IMR-90 (cell line): Measurements from ENCODE around the gene SLC30A7. TPM values are rescaled to one million over a fixed set of nuclear protein-coding genes. Genes with fewer than 3 reads are reported as not detected.

ENCODE experiments used
- ATAC-seq: fragments of 200-7000 bp; cut with Tn5 transposase; 2 replicates; pipeline ENCODE4 v1.9.1; 2020; ENCODE audit warnings: low read depth, mild to moderate bottlenecking, moderate library complexity
- BruUV-seq: library from RNA; stranded (reverse); fragments of 400-500 nt; replicated peaks from 2 replicates; lab custom pipeline; 2021; lab: Mats Ljungman, UMichigan
- CTCF ChIA-PET: fragments of 300-600 bp; formaldehyde crosslinking; extraction: SDS; loops from one replicate; lab custom pipeline; 2021; ENCODE audit warnings: antibody characterized with exemption; lab: Yijun Ruan, JAX
- POLR2A ChIA-PET: fragments of 300-600 bp; sonication (Branson Sonifier 250); formaldehyde crosslinking; loops from one replicate; lab custom pipeline; 2022; ENCODE audit warnings: antibody characterized with exemption; ENCODE audit not compliant: unreplicated experiment; lab: Charles Lee
- DNase-seq: peaks from one replicate; pipeline ENCODE4 v3.0.0; 2013
- H2AFZ ChIP-seq: replicated peaks from 2 replicates; pipeline ENCODE3; 2013; ENCODE audit warnings: low read length, mild to moderate bottlenecking; ENCODE audit not compliant: poor library complexity
- H2AK5ac ChIP-seq: 2 replicates; pipeline ENCODE4 v1.6.1; 2013; ENCODE audit warnings: low read depth, low read length, inconsistent platforms
- H2AK9ac ChIP-seq: replicated peaks from 2 replicates; pipeline ENCODE3; 2013; ENCODE audit warnings: mild to moderate bottlenecking, low read depth, low read length, moderate library complexity; ENCODE audit not compliant: poor library complexity
- H2BK120ac ChIP-seq: 2 replicates; pipeline ENCODE4 v1.6.1; 2013; ENCODE audit warnings: low read depth, low read length, inconsistent platforms
- H2BK15ac ChIP-seq: 3 replicates; pipeline ENCODE4 v1.6.1; 2013; ENCODE audit warnings: low read depth, low read length, inconsistent platforms
- H2BK20ac ChIP-seq: 2 replicates; pipeline ENCODE4 v1.6.1; 2013; ENCODE audit warnings: low read depth, mild to moderate bottlenecking, inconsistent platforms, low read length, moderate library complexity
- H2BK5ac ChIP-seq: 2 replicates; pipeline ENCODE4 v1.6.1; 2013; ENCODE audit warnings: mild to moderate bottlenecking, low read depth, low read length, inconsistent platforms; ENCODE audit not compliant: poor library complexity, severe bottlenecking
- H3K14ac ChIP-seq: replicated peaks from 2 replicates; pipeline ENCODE4 v1.6.1; 2013; ENCODE audit warnings: low read depth, low read length, inconsistent platforms
- H3K18ac ChIP-seq: 2 replicates; pipeline ENCODE4 v1.6.1; 2013; ENCODE audit warnings: low read depth, low read length, control low read depth
- H3K23ac ChIP-seq: 2 replicates; pipeline ENCODE4 v1.6.1; 2013; ENCODE audit warnings: low read depth, low read length, inconsistent platforms
- H3K27ac ChIP-seq: 2 replicates; pipeline ENCODE4 v1.5.1; 2013; ENCODE audit warnings: mild to moderate bottlenecking, control low read depth, low read length; ENCODE audit not compliant: insufficient read depth
- H3K27me3 ChIP-seq: 2 replicates; pipeline ENCODE4 v1.6.1; 2013; ENCODE audit warnings: low read length; ENCODE audit not compliant: control insufficient read depth, insufficient read depth
- H3K36me3 ChIP-seq: 2 replicates; pipeline ENCODE4 v1.6.1; 2013; ENCODE audit warnings: low read length, mixed read lengths; ENCODE audit not compliant: control insufficient read depth, insufficient read depth
- H3K4ac ChIP-seq: 2 replicates; pipeline ENCODE4 v1.6.1; 2013; ENCODE audit warnings: low read depth, low read length, inconsistent platforms
- H3K4me1 ChIP-seq: 2 replicates; pipeline ENCODE4 v1.6.1; 2013; ENCODE audit warnings: low read length, mixed read lengths; ENCODE audit not compliant: control insufficient read depth, insufficient read depth
- H3K4me2 ChIP-seq: 2 replicates; pipeline ENCODE4 v1.6.1; 2013; ENCODE audit warnings: low read depth, mild to moderate bottlenecking, control low read depth, low read length, moderate library complexity
- H3K4me3 ChIP-seq: 2 replicates; pipeline ENCODE4 v1.5.1; 2013; ENCODE audit warnings: low read depth, mild to moderate bottlenecking, control low read depth, low read length, moderate library complexity; ENCODE audit not compliant: insufficient read depth
- H3K56ac ChIP-seq: 2 replicates; pipeline ENCODE4 v1.6.1; 2013; ENCODE audit warnings: low read length, inconsistent platforms; ENCODE audit not compliant: insufficient read depth; ENCODE audit errors: extremely low read depth
- H3K79me1 ChIP-seq, 2 experiments: 2 replicates each; pipeline ENCODE4 v1.6.1; 2013; ENCODE audit warnings: low read length in 2 of 2, inconsistent platforms in 1 of 2, low read depth in 1 of 2
- H3K9ac ChIP-seq: 2 replicates; pipeline ENCODE4 v1.6.1; 2013; ENCODE audit warnings: low read depth, low read length, control low read depth
- H3K9me1 ChIP-seq: 2 replicates; pipeline ENCODE4 v1.6.1; 2013; ENCODE audit warnings: low read length, inconsistent platforms; ENCODE audit not compliant: insufficient read depth
- H3K9me3 ChIP-seq: 2 replicates; pipeline ENCODE4 v1.6.1; 2013; ENCODE audit warnings: low read length; ENCODE audit not compliant: control insufficient read depth, insufficient read depth
- H4K20me1 ChIP-seq: 2 replicates; pipeline ENCODE4 v1.6.1; 2013; ENCODE audit warnings: low read length, inconsistent platforms; ENCODE audit not compliant: insufficient read depth
- H4K5ac ChIP-seq: 2 replicates; pipeline ENCODE4 v1.6.1; 2013; ENCODE audit warnings: mild to moderate bottlenecking, low read depth, low read length, control low read depth
- H4K8ac ChIP-seq, 2 experiments: 2 replicates each; pipeline ENCODE4 v1.6.1; 2013; ENCODE audit warnings: low read depth in 2 of 2, low read length in 2 of 2, control low read depth in 1 of 2, inconsistent platforms in 1 of 2
- H4K91ac ChIP-seq: 2 replicates; pipeline ENCODE4 v1.6.1; 2013; ENCODE audit warnings: low read depth, low read length, inconsistent platforms; ENCODE audit not compliant: insufficient read depth
- BHLHE40 ChIP-seq: fragments of 150-350 bp; IDR thresholded peaks from 2 replicates; pipeline ENCODE4 v1.6.1; 2016; ENCODE audit warnings: mild to moderate bottlenecking, low read depth, low read length
- CEBPB ChIP-seq: IDR thresholded peaks from 2 replicates; pipeline ENCODE4 v1.6.1; 2012; ENCODE audit warnings: low read depth, low read length, improper control_type of control experiment
- CTCF ChIP-seq: conservative IDR thresholded peaks from 2 replicates; pipeline ENCODE4 v1.5.1; 2012; ENCODE audit warnings: mild to moderate bottlenecking, low read depth, low read length, improper control_type of control experiment
- ELK1 ChIP-seq: fragments of 150-350 bp; IDR thresholded peaks from 2 replicates; pipeline ENCODE4 v1.6.1; 2016; ENCODE audit warnings: low read depth, mild to moderate bottlenecking, low read length, moderate library complexity, borderline replicate concordance
- FOS ChIP-seq: fragments of 150-350 bp; IDR thresholded peaks from 2 replicates; pipeline ENCODE4 v1.6.1; 2016; ENCODE audit warnings: low read depth, low read length
- MAZ ChIP-seq: IDR thresholded peaks from 2 replicates; pipeline ENCODE4 v1.6.1; 2012; ENCODE audit warnings: low read depth, mild to moderate bottlenecking, low read length, improper control_type of control experiment, moderate library complexity, borderline replicate concordance
- NFE2L2 ChIP-seq: fragments of 150-350 bp; IDR thresholded peaks from 2 replicates; pipeline ENCODE4 v1.6.1; 2016; ENCODE audit warnings: low read depth, mild to moderate bottlenecking, low read length
- RAD21 ChIP-seq: IDR thresholded peaks from 2 replicates; pipeline ENCODE4 v1.6.1; 2012; ENCODE audit warnings: low read length, improper control_type of control experiment
- SMC3 ChIP-seq: fragments of 150-350 bp; IDR thresholded peaks from 2 replicates; pipeline ENCODE4 v1.6.1; 2016; ENCODE audit warnings: low read depth, mild to moderate bottlenecking, antibody characterized with exemption, low read length, moderate library complexity
- WGBS, 2 experiments: methylation state at CpG; one replicate each; pipeline versions ENCODE4 v1.1.5 to v1.1.7; 2013; ENCODE audit warnings: missing lambda C conversion rate in 2 of 2; ENCODE audit not compliant: insufficient read length in 1 of 2; ENCODE audit errors: extremely low coverage in 2 of 2; 5-methylcytosine and 5-hydroxymethylcytosine counted together
- dilution Hi-C: fragments of 300-500 bp; cut with HindIII; formaldehyde crosslinking; loops from one replicate; pipeline ENCODE4 v1.14.3; 2018; ENCODE audit warnings: low sequenced_read_pairs; ENCODE audit not compliant: unreplicated experiment
- in situ Hi-C: fragments of 300-500 bp; cut with MboI; formaldehyde crosslinking; loops from 3 replicates; pipeline ENCODE4 v1.14.3; 2019; ENCODE audit warnings: low sequenced_read_pairs, inconsistent platforms, mixed read lengths
- intact Hi-C: fragments of 100-400 bp; cut with micrococcal nuclease; formaldehyde crosslinking; loops from 2 replicates; pipeline ENCODE4 v1.10.0; 2022
- polyA plus RNA-seq, 3 experiments: library from polyadenylated mRNA; depleted of rRNA; stranded (reverse); fragments of >200 nt; gene quantifications; 2 replicates each; pipeline ENCODE4 v1.2.3, GENCODE V29; 2012; ENCODE audit warnings: low replicate concordance in 1 of 3
- total RNA-seq: library from RNA; depleted of rRNA; stranded (reverse); fragments of >200 nt; gene quantifications from 2 replicates; pipeline ENCODE4 v1.2.3, GENCODE V29; 2012

Gene SLC30A7
- total and polyA plus RNA-seq, 2 of the 4 experiments (the other 2 are of a cell fraction), result 8.4 to 60.2 TPM

DNA sequence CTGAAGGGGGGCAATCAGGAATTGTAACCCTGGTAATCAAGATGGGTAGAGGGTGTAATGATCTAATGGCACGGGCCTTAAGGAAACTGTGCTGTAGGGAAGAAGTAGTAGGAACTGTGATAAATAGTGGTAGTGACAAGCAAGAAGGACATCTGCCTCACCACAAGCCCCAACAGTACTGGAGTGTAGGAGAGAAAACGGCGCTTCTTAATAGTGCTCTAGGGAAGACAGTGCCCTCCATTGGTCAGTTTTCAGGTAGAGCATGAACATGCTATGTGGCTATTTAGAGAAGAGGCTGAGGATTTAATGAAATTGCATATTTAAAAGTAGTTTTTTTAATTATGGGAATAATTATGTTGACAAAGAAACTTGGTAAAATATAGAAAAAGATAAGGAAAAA, 32.2 kb downstream of the SLC30A7 start:
- H3K4ac ChIP-seq, result no peak overlapping the region
- no peak overlapping the region for H2BK15ac ChIP-seq
- WGBS, 2 experiments, result no CpG with 5 or more reads among the region's 3 CpGs
- H3K4me1 ChIP-seq, result no peaks in the 10 kb centered on the region
- dilution Hi-C loops, result no loop called here
- H3K14ac ChIP-seq, result no peak overlapping the region
- no peak overlapping the region for H2AFZ ChIP-seq
- H2BK5ac ChIP-seq, result no peak overlapping the region
- no peak overlapping the region for H4K8ac ChIP-seq
- no peak overlapping the region for H3K9ac ChIP-seq
- no peak overlapping the region for H3K23ac ChIP-seq
- no peak overlapping the region for H3K56ac ChIP-seq
- H3K27me3 ChIP-seq, result no peaks in the 10 kb centered on the region
- no peak overlapping the region for H3K27ac ChIP-seq
- H3K9me3 ChIP-seq, result no peaks in the 10 kb centered on the region
- no peak overlapping the region for H2AK5ac ChIP-seq
- H4K91ac ChIP-seq, result no peak overlapping the region
- CTCF ChIA-PET, result interaction anchor here (1.0 kb wide), 1 partner anchor 310 kb away, joined by 3 read pairs; no protein-coding TSS in a partner anchor
- BruUV-seq, result no TSS peak
- POLR2A ChIA-PET, result no interaction called here
- no peak overlapping the region for H3K18ac ChIP-seq
- no peak overlapping the region for H2AK9ac ChIP-seq
- no peaks in the 10 kb centered on the region for H3K9me1 ChIP-seq
- DNase-seq (no peak), ATAC-seq (no peak)
- intact Hi-C loops, result no loop called here
- H4K20me1 ChIP-seq, result no peaks in the 10 kb centered on the region
- H3K4me3 ChIP-seq, result no peak overlapping the region
- peaks cover 7 to 18% of the 10 kb centered on the region in 2 experiments; a peak in 3 of 4 replicates for H3K79me1 ChIP-seq
- no peak overlapping the region for H3K4me2 ChIP-seq
- TF ChIP-seq ELK1 (no peak), RAD21 (no peak), MAZ (no peak), FOS (no peak), BHLHE40 (no peak), CTCF (no peak), NFE2L2 (no peak), SMC3 (no peak), CEBPB (no peak)
- peaks cover 8% of the 10 kb centered on the region; the same call in 1 of the 2 replicates for H3K36me3 ChIP-seq
- H2BK120ac ChIP-seq, result no peak overlapping the region
- H2BK20ac ChIP-seq, result no peak overlapping the region
- in situ Hi-C loops, result loop anchor here (5.0 kb wide), 1 partner anchor 359 kb away; no protein-coding TSS in a partner anchor
- H4K5ac ChIP-seq, result no peak overlapping the region
